Pons (tissue), 1 donor: ENCODE data around the gene STPG4.
"Not testable (repeated sequence)": the region's sequence is repeated elsewhere in the genome, so short reads cannot be mapped to it uniquely, and the experiment has no call there.

Source experiments
- DNase-seq: peaks from one replicate; pipeline ENCODE4 v3.0.0-alpha.2; 2016; ENCODE audit warnings: low spot score

The STPG4 gene

DNA sequence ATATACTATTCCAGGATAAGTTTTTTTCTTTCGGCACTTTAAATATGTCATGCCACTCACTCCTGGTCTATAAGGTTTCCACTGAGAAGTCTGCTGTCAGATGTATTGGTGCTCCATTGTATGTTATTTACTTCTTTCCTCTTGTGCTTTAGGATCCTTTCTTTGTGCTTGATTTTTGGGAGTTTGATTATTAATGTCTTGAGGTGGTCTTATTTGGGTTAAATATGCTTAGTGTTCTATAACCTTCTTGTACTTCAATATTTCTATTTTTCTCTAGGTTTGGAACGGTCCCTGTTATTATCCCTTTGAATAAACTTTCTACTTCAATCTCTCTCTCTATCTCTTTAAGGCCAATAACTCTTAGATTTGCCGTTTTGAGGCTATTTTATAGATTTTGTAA, 28.3 kb downstream of the STPG4 start:
- no peak for DNase-seq

DNA sequence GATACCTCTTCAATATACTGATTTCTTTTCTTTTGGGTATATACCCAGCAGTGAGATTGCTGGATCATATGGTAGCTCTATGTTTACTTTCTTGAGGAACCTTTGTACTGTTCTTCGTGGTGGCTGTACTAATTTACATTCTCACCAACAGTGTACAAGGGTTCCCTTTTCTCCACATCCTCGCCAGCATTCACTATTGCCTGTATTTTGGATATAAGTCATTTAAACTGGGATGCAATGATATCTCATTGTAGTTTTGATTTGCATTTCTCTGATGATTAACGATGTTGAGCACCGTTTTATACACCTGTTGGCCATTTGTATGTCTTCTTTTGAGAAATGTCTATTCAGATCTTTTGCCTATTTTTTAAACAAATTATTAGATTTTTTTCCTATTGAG, 30.4 kb downstream of the STPG4 start:
- DNase-seq = not testable (repeated sequence)

- not testable (repeated sequence) for DNase-seq
Observed at GRCh38 chr2:47120424-47120823, 34.7 kb downstream of the STPG4 start.

DNA sequence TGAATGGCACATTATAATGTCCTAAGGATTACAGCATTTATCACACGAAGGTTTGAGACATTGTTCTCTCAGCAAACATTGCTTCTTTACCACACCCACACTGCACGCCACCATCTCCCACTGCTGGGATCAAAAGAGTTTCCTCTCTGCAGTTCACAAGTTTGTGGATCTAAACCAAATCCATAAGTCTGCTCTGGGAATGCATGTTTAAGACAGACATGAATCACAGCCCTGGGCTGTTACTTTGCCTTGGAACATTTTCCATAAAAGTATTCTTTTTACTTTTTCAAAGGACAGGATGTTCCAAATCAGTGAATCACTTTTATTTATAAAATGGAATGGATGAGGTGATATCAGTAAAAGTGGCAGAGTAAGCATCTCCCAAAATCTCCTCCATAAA, 36.1 kb downstream of the STPG4 start:
- no peak for DNase-seq

DNA sequence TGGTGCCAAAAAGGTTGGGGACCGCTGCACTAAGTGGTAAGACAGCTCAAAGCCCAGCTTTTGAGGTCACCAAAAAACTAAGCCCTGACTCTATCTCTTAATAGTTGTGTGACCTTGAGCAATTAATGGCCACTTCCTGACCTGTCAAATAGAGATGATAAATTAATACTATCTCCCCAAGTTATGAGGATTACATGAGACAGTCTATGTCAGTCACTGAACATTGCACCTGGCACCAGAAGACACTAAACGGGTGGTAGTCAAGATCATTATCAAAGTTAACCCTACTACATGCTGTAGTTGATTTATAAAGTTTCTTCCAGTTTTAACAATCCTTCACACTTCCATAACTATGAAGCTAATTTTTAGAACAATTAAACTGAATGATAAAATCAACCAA, 36.5 kb downstream of the STPG4 start:
- DNase-seq = no peak

DNA sequence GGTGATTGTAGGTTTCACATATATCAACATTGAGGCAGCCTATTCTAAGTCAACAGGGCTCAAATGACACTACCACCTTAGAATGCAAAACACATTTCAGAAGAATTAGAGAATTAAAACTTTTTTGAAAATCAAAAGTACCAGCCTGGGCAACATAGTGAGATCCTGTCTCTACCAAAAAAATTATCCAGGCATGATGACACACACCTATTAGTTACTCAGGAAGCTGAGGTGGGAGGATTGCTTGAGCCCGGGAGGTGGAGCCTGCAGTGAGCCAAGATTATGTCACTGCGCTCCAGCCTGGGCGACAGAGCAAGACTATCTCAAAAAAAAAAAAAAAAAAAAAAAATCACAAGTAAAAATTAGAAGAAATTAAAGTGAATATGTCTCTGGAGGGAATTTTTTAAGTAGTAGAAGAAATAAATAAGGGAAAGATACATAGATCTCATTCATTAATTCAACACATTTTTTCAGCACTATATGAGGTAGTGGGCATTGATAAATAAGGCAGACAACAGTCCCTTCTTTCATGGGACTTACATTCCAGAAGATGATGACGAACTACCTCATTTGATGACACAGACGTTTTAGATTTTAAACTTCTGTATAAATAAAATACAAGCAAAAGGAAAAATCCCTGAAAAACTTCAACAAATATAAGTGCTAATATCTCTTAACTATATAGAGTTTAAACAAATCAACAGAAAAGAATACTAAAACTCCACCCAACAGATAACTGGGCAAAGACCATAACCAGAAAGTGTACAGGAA, 42.3 kb downstream of the STPG4 start:
- no peak for DNase-seq

DNA sequence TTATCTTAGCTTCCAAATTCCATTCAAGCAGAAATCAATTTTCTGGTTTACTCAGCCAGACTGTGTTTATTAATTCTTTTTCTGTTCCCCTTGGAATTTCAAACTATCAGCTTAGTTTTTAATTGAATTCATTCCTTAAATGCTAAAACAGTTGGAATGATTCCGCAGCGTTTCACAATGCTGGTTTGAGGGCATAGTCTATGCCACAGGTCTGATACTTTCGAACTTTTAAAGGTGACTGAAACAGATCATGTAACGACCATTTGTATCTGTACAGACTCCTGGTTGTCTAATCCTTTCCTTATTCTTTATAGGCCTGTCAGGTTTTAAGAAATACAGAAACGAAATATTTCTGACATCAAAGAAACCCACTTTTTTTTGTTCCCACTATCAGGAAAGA, 45.4 kb downstream of the STPG4 start:
- DNase-seq = no peak

GRCh38 chr2:47109007-47109375, 46.1 kb downstream of the STPG4 start:
- no peak for DNase-seq

DNA sequence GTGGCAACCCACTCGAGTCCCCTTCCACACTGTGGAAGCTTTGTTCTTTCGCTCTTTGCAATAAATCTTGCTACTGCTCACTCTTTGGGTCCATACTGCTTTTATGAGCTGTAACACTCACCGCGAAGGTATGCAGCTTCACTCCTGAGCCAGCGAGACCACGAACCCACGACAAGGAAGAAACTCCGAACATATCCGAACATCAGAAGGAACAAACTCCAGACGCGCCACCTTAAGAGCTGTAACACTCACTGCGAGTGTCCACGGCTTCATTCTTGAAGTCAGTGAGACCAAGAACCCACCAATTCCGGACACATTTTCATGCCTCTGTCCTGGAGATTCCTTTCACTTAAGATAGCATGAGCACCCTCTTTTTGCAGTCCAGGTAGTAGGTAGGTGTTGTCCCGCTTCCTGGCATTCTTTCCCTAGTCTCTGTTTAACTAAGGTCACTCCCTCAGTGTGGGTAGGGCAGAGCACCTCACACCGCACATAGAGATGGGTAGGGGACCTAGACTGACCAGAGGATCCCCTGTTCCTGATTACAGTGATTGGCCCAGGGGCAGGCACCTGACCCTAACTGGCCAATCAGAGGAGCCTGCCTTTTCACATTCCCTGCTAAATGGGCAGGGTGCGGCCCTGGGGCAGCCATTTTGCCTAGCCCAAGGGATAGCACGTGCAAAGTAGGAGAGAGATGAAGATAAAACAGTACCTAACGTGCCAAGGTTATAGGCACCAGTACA, 46.7 kb downstream of the STPG4 start:
- DNase-seq = not testable (repeated sequence)

- not testable (repeated sequence) for DNase-seq
Observed at GRCh38 chr2:47107201-47107600, 47.9 kb downstream of the STPG4 start.

DNA sequence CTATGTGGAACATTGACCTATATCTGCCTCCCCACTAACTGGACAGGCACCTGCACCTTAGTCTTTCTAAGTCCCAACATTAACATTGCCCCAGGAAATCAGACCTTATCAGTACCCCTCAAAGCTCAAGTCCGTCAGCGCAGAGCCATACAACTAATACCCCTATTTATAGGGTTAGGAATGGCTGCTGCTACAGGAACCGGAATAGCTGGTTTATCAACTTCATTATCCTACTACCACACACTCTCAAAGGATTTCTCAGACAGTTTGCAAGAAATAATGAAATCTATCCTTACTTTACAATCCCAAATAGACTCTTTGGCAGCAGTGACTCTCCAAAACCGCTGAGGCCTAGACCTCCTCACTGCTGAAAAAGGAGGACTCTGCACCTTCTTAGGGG, 48.9 kb downstream of the STPG4 start:
- not testable (repeated sequence) for DNase-seq

- DNase-seq = not testable (repeated sequence)
Observed at GRCh38 chr2:47099712-47100111, 55.4 kb downstream of the STPG4 start.

GRCh38 chr2:47098953-47099352, 56.2 kb downstream of the STPG4 start:
- no peak for DNase-seq

- DNase-seq = no peak
Observed at GRCh38 chr2:47097563-47097962, 57.5 kb downstream of the STPG4 start.

DNA sequence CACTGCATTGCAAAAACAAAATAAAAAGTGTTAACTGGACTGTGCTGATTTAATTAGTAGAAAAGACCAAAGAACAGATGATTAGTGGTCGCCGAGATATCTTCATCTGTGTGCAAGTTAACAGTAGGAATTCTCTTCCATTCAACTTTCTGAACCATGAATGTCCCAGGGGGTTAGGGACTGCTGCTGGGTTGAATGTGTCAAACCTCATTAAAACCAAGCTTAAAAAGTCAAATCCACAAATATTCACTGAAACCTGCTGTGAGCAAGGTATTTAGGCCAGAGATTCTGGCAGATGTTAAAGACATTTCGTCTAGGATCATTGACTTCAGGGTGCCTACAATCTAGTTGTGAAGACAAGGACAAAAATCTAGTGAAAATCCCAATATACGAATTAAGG, 58.7 kb downstream of the STPG4 start:
- no peak for DNase-seq

GRCh38 chr2:47095349-47096020, 59.6 kb downstream of the STPG4 start:
- no peak for DNase-seq

DNA sequence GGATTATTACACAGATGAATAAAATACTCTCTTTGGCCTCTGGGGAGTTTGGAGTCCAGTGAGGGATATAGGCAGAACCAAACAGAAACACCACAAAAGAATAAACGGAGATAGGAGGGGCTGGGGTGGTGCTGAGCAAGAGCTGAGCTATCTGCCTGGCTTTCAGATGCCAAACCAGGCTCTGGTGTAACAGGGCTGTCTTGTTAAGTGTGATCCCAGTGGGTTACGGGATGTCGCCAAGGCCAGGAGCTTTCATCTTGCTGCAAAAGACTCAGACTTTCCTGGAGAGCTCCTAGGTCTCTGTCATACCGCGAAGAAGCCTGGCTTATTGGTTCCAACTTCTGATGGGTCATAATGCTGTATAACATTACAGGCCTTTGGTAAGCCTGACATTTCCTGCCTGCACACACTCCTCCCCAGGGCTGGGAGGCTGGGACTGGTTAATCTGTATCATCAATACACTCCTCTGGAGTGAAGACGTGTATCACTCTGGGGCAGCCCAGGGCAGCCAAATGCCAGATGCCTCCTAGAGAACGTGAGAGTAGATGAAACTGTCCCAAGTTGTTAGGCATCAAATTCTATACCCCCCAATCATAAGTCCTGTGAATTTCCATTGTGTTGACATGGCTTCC, 60.5 kb downstream of the STPG4 start:
- no peak for DNase-seq

GRCh38 chr2:47093626-47094025, 61.5 kb downstream of the STPG4 start:
- no peak for DNase-seq

DNA sequence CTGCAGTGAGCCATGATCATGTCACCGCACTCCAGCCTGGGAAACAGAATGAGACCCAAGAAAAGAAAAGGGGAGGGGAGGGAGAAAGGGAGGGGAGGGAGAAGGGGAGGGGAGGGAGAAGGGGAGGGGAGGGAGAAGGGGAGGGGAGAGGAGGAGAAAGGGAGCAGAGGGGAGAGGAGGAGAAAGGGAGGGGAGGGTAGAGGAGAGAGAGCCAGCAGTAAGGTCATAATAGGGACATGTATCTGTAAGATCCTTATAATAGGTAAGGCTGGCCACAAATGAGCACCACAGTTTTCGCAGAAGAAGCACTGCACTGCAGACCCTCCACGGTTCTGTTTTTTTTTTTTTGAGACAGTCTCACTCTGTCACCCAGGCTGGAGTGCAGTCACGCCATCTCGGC, 62.6 kb downstream of the STPG4 start:
- DNase-seq = no peak

- DNase-seq = no peak
Observed at GRCh38 chr2:47091118-47091517, 64.0 kb downstream of the STPG4 start.

DNA sequence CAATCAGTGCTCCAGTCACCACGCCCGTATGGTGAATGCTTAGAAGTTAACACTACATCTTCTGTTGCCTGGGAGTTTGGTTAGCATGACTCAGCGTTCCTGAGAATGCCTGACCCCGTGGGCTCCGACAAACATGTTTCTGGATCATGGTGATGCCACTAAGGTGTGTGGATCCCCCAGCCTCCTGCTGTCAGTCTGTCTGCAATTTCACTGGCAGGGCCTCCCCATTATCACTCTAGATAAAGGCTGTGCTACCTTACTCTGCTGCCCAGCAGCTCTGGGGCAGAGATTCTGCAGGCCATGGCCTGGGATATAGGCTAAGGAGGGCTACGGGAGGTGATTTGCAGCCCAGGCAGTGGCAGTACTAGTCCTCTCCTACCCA, 66.0 kb downstream of the STPG4 start:
- DNase-seq = no peak

GRCh38 chr2:47088371-47089082, 66.6 kb downstream of the STPG4 start:
- no peak for DNase-seq
